Kidney (tissue), 14 donors: ENCODE measurements around the gene ALKBH5. TPM values are rescaled to one million over a fixed set of nuclear protein-coding genes. Genes with fewer than 3 reads are reported as not detected.

Experiments
- DNase-seq, 5 donors: peaks; one replicate each; pipeline ENCODE4 v3.0.0-alpha.2; 2013 to 2020
- FAIRE-seq: peaks from 2 replicates; lab custom pipeline; 2012; peaks lifted over from hg19 to GRCh38; lab: Jason Lieb, UNC
- H3K27ac ChIP-seq, 2 donors: one replicate each; pipeline ENCODE4 v1.7.0; 2013; ENCODE audit warnings: low read depth in 2 of 2, low read length in 2 of 2, inconsistent platforms in 1 of 2
- H3K27me3 ChIP-seq: one replicate; pipeline ENCODE4 v1.7.1; 2013; ENCODE audit warnings: low read length, inconsistent platforms; ENCODE audit not compliant: control insufficient read depth, insufficient read depth
- H3K36me3 ChIP-seq, 3 donors: one replicate each; pipeline versions ENCODE4 v1.7.0 to v1.7.1; 2013; ENCODE audit warnings: low read length in 3 of 3, control low read depth in 1 of 3, inconsistent platforms in 1 of 3; ENCODE audit not compliant: insufficient read depth in 3 of 3, control insufficient read depth in 2 of 3
- H3K4me1 ChIP-seq, 3 donors: one replicate each; pipeline versions ENCODE4 v1.7.0 to v1.7.1; 2013; ENCODE audit warnings: low read length in 3 of 3, inconsistent platforms in 1 of 3, low read depth in 1 of 3; ENCODE audit not compliant: control insufficient read depth in 2 of 3, insufficient read depth in 2 of 3
- H3K4me3 ChIP-seq, 3 donors: one replicate each; pipeline versions ENCODE4 v1.7.0 to v1.8.1; 2013; ENCODE audit warnings: low read length in 3 of 3, control low read depth in 1 of 3, inconsistent platforms in 1 of 3
- H3K9ac ChIP-seq, 3 donors: one replicate each; pipeline versions ENCODE4 v1.7.0 to v1.7.1; 2013; ENCODE audit warnings: low read length in 3 of 3, control low read depth in 1 of 3, inconsistent platforms in 1 of 3
- H3K9me3 ChIP-seq, 3 donors: one replicate each; pipeline versions ENCODE4 v1.7.0 to v1.7.1; 2013; ENCODE audit warnings: low read length in 3 of 3, control low read depth in 1 of 3, inconsistent platforms in 1 of 3; ENCODE audit not compliant: control insufficient read depth in 2 of 3, insufficient read depth in 1 of 3
- intact Hi-C: fragments of 100-400 bp; cut with DNase I; formaldehyde crosslinking; loops from one replicate; pipeline ENCODE4 v1.11.1; 2022
- polyA plus RNA-seq: library from polyadenylated mRNA; stranded (reverse); fragments of 350-450 nt; fragmentation: Illumina TruSeq; extraction: RNeasy Lipid Tissue Mini Kit (QIAGEN cat#74804); gene quantifications from one replicate; pipeline ENCODE4 v1.2.3, GENCODE V29; 2014; ENCODE audit warnings: low read depth, low replicate concordance; ENCODE audit not compliant: insufficient read depth
- total RNA-seq: library from RNA; stranded (reverse); fragmentation: NEBNext Ultra II Directional; extraction: Animal tissue kit (Norgen Biotek cat#: 25700); gene quantifications from one replicate; pipeline ENCODE4 v1.2.1, GENCODE V29; 2021
- TF ChIP-seq, protein P1 (sequence below): IDR thresholded peaks from 3 replicates; pipeline ENCODE4 v1.5.1; 2012; ENCODE audit warnings: mild to moderate bottlenecking, moderate library complexity, borderline replicate concordance; ENCODE audit not compliant: insufficient read depth; ENCODE audit errors: extremely low read depth
- donor health status: control.
- donor health status: control.
- donor health status: control.
- donor health status: control.
- donor health status: control.
- donor health status: DM: yes; HTN: yes; CAD: no.
- donor health status: Normal renal cell carcinoma (clear cell type).

The ALKBH5 gene
- total and polyA plus RNA-seq, 2 donors from 2014 or later = 67.1 to 94.4 TPM

DNA sequence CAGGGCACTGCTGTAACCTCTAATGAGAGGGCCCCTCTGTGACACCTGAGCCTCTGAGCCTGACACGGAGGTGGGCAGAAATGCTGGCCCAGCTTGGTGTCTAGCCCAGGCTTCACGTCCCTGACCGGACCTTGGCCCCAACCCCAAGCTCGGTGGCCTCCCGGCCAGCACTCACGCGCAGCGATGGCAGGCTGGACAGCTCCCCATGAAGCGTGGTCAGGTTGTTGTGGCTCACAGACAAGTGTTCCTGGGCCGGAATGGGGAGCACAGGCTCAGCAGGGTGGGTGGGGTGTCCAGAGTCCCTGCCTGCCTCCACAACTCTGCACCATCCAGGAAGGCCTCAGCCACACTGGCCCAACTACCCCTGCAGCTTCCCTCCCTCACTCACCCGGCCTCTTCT is 72.7 kb downstream of the ALKBH5 start:
- peak in 1 of 5 donors; percentile 73 for DNase-seq
- H3K9ac ChIP-seq = no peak overlapping the region
- H3K36me3 ChIP-seq = peaks cover 3 to 29% (median 15%) of the 10 kb centered on the region in 3 donors
- intact Hi-C loops = no loop called here
- H3K4me3 ChIP-seq = no peak overlapping the region
- no peak overlapping the region for H3K27ac ChIP-seq
- TF ChIP-seq, protein P1, sequence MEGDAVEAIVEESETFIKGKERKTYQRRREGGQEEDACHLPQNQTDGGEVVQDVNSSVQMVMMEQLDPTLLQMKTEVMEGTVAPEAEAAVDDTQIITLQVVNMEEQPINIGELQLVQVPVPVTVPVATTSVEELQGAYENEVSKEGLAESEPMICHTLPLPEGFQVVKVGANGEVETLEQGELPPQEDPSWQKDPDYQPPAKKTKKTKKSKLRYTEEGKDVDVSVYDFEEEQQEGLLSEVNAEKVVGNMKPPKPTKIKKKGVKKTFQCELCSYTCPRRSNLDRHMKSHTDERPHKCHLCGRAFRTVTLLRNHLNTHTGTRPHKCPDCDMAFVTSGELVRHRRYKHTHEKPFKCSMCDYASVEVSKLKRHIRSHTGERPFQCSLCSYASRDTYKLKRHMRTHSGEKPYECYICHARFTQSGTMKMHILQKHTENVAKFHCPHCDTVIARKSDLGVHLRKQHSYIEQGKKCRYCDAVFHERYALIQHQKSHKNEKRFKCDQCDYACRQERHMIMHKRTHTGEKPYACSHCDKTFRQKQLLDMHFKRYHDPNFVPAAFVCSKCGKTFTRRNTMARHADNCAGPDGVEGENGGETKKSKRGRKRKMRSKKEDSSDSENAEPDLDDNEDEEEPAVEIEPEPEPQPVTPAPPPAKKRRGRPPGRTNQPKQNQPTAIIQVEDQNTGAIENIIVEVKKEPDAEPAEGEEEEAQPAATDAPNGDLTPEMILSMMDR = no peak
- no peaks in the 10 kb centered on the region for H3K27me3 ChIP-seq
- H3K9me3 ChIP-seq = no peaks in the 10 kb centered on the region
- H3K4me1 ChIP-seq = peaks cover 0 to 30% (median 14%) of the 10 kb centered on the region in 3 donors
- FAIRE-seq = no peak

DNA sequence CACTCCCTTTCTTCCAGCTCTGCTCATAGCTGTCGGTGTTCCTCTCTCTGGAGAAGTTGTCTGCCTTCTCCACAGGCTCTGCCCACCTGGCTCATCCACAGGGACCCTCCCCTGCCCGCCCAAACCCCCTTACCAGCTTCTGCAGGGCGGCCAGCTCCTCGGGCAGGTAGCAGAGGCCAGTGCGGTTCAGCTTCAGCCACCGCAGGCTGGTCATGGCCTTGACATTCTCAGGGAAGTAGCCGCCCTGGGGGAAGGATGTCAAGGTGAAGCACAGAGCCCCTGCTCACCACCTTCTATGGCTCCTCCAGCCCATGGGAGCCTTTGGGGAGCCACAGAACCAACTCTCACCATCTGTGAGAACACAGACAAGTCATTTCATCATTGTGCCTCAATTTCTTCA is 73.1 kb downstream of the ALKBH5 start:
- peak overlapping the region in 1 of 2 donors; percentile 95 for H3K27ac ChIP-seq
- H3K4me1 ChIP-seq = peaks cover 0 to 34% (median 18%) of the 10 kb centered on the region in 3 donors
- peak overlapping the region in 2 of 3 donors; percentile 54 to 97 for H3K9ac ChIP-seq
- H3K9me3 ChIP-seq = no peaks in the 10 kb centered on the region
- TF ChIP-seq, protein P1 = no peak
- H3K4me3 ChIP-seq = peak overlapping the region in 2 of 3 donors; percentile 90 to 93
- intact Hi-C loops = no loop called here
- FAIRE-seq = no peak
- peaks cover 3 to 24% (median 12%) of the 10 kb centered on the region in 3 donors for H3K36me3 ChIP-seq
- H3K27me3 ChIP-seq = no peaks in the 10 kb centered on the region
- peak in 1 of 5 donors; percentile 61 for DNase-seq

DNA sequence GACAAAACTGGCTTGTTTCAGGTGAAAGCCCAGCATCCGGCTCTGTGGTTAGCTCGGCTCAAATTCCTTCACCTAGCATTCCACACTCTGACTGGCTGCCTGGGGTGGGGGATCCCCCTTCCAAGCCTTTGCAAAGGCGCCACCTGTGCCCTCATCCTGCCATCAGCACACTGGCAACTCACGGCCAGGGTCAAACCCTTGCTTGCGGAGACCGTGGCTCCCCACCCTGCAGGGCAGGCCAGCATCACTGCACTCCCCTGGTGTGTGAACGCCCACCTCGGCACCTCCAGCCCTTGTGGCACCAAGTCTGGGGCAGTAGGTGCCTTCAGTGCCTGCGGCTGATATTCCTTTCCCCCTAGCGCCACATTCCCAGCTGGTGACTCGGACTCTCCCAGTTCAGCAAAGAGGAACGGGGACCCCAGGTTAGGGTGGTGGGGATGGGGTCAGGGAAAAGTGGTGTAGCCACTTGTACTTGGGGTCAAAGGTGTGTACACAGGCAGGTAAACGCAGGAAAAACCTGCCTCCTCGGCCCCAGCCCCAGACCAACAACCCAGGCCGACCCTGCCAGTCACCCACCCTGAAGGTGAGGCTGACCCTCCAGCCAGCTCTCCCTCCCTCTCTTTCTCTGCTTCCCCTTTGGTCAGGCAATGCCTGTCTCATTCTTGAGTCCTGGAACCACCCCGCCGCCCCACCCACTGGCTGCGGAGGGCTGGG is 73.8 kb downstream of the ALKBH5 start:
- no peaks in the 10 kb centered on the region for H3K9me3 ChIP-seq
- H3K36me3 ChIP-seq = peaks cover 3 to 18% (median 12%) of the 10 kb centered on the region in 3 donors
- no peaks in the 10 kb centered on the region for H3K27me3 ChIP-seq
- H3K9ac ChIP-seq = peak overlapping the region; percentile 54 to 97 (median 71)
- H3K4me1 ChIP-seq = peaks cover 0 to 41% (median 23%) of the 10 kb centered on the region in 3 donors
- peak overlapping the region; percentile 94 to 95 for H3K27ac ChIP-seq
- TF ChIP-seq, protein P1 = no peak
- DNase-seq (peak; percentile 49 to 86 (median 63)), FAIRE-seq (no peak)
- intact Hi-C loops = no loop called here
- peak overlapping the region; percentile 83 to 93 (median 90) for H3K4me3 ChIP-seq
